Measurements from ENCODE around the gene RCOR1. TPM values are rescaled to one million over a fixed set of nuclear protein-coding genes. Genes with fewer than 3 reads are reported as not detected.
A peak's percentile ranks its signal among the peaks of the same experiment; 100 is the strongest.

The RCOR1 gene
- total RNA-seq, 1 experiment from 2014 or later, result 34.1 TPM

DNA sequence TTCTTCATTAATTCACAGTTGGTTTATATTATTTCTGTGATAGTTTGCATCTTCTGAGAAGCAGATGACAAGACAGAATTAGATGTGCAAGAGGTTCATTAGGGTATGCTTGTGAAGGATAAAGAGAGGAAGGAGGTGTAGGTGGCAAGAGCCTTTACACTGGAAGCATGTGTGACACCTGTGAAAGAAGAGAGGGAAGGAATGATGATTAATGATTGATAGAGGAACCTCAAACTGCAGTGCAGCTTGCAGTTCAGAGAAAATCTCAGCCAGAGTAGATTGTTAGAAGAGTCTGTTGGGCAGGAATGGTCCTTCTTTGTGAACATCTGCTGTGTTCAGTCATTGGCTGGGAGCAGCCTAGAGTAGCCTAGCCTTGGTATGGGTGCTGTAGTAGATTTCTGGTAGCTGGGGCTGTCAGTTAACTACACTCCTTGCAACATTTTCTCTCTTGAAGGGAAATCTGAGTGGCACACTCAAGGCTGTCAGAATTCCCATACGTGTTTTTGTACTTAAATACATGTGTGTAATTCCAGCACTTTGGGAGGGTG is 9.0 kb downstream of the RCOR1 start:
- no peaks in the 10 kb centered on the region for H3K27me3 ChIP-seq (ENCODE audit: insufficient read depth, low read length)
- H3K4me3 Mint-ChIP-seq, result no peak overlapping the region
- H4K8ac ChIP-seq (replicated peaks; ENCODE audit: insufficient read length, low read depth, low read length), result no peak overlapping the region
- H3K9me3 ChIP-seq (ENCODE audit: control insufficient read depth, low read depth, low read length), result no peaks in the 10 kb centered on the region
- no peak overlapping the region for H2BK120ac ChIP-seq (ENCODE audit: low read depth, low read length, poor library complexity, severe bottlenecking)
- TF ChIP-seq, protein P1, sequence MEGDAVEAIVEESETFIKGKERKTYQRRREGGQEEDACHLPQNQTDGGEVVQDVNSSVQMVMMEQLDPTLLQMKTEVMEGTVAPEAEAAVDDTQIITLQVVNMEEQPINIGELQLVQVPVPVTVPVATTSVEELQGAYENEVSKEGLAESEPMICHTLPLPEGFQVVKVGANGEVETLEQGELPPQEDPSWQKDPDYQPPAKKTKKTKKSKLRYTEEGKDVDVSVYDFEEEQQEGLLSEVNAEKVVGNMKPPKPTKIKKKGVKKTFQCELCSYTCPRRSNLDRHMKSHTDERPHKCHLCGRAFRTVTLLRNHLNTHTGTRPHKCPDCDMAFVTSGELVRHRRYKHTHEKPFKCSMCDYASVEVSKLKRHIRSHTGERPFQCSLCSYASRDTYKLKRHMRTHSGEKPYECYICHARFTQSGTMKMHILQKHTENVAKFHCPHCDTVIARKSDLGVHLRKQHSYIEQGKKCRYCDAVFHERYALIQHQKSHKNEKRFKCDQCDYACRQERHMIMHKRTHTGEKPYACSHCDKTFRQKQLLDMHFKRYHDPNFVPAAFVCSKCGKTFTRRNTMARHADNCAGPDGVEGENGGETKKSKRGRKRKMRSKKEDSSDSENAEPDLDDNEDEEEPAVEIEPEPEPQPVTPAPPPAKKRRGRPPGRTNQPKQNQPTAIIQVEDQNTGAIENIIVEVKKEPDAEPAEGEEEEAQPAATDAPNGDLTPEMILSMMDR (conservative IDR thresholded peaks at IDR 0.05), result no peak
- peaks cover 4 to 10% of the 10 kb centered on the region in 2 experiments for H3K4me1 Mint-ChIP-seq
- peaks cover 14% of the 10 kb centered on the region for H3K79me1 ChIP-seq (ENCODE audit: insufficient read depth, low read depth, low read length, poor library complexity, severe bottlenecking)
- H4K5ac ChIP-seq (ENCODE audit: insufficient read length, low read depth, low read length), result no peak overlapping the region
- no peak for DNase-seq
- no peaks in the 10 kb centered on the region for H3K9me3 Mint-ChIP-seq
- H3K4me2 ChIP-seq (ENCODE audit: insufficient read depth, insufficient read length, low read length), result no peak overlapping the region
- H2BK15ac ChIP-seq (ENCODE audit: low read depth, low read length), result no peak overlapping the region
- no peak overlapping the region for H2BK5ac ChIP-seq (ENCODE audit: insufficient read length, low read length)
- H2AFZ ChIP-seq (ENCODE audit: low read length), result no peak overlapping the region
- no peak overlapping the region for H3T11ph ChIP-seq (ENCODE audit: low read length)
- H3K27ac ChIP-seq (ENCODE audit: insufficient read length, low read depth, low read length), result no peak overlapping the region
- no peak overlapping the region for H3K18ac ChIP-seq (ENCODE audit: insufficient read length, low read depth, low read length)
- H3K23ac ChIP-seq (ENCODE audit: insufficient read length, low read depth, low read length), result no peak overlapping the region
- no peak overlapping the region for H3K4ac ChIP-seq (ENCODE audit: low read depth, low read length)
- H3K23me2 ChIP-seq (ENCODE audit: insufficient read length, low read depth, low read length, poor library complexity, severe bottlenecking), result no peaks in the 10 kb centered on the region
- H4K91ac ChIP-seq (ENCODE audit: insufficient read length, low read depth, low read length), result no peak overlapping the region
- H3K27ac Mint-ChIP-seq, result peak overlapping the region in 2 of 3 experiments; percentile 24 to 27; a peak in 4 of 7 replicates
- WGBS (ENCODE audit: extremely low coverage, insufficient read length, low lambda C conversion rate), result no CpG with 5 or more reads among the region's 1 CpG
- H3K4me1 ChIP-seq (ENCODE audit: insufficient read depth, low read length), result no peaks in the 10 kb centered on the region
- no peak overlapping the region for H3K9ac ChIP-seq (ENCODE audit: extremely low read depth, insufficient read length, low read length)
- no peak overlapping the region for H2BK12ac ChIP-seq (ENCODE audit: insufficient read length, low read depth, low read length)
- H2BK20ac ChIP-seq (ENCODE audit: low read depth, low read length, poor library complexity, severe bottlenecking), result no peak overlapping the region
- no peak overlapping the region for H2AK5ac ChIP-seq (ENCODE audit: insufficient read length, low read length)
- peaks cover 0 to 21% (median 18%) of the 10 kb centered on the region in 3 experiments; a peak in 4 of 7 replicates for H3K36me3 Mint-ChIP-seq (ENCODE audit: insufficient read depth in 1 of 3, low read depth in 3 of 3)
- peaks cover 33% of the 10 kb centered on the region; the same call in 1 of the 2 replicates for H3K79me2 ChIP-seq (ENCODE audit: insufficient read depth, low read length)
- no peak overlapping the region for H3K14ac ChIP-seq (ENCODE audit: insufficient read depth, low read length)
- no peaks in the 10 kb centered on the region for H3K27me3 Mint-ChIP-seq (ENCODE audit: low read depth)
- H3K56ac ChIP-seq (ENCODE audit: insufficient read length, low read depth, low read length), result no peak overlapping the region
- H4K20me1 ChIP-seq (ENCODE audit: control insufficient read depth, insufficient read depth, insufficient read length), result no peaks in the 10 kb centered on the region
